RPMI7951 (cell line): ENCODE data around the gene PRR4. TPM values are rescaled to one million over a fixed set of nuclear protein-coding genes. Genes with fewer than 3 reads are reported as not detected.

Experiments
- DNase-seq: peaks from one replicate; pipeline ENCODE4 v3.0.0-alpha.2; 2012; ENCODE audit warnings: low read depth
- total RNA-seq: library from RNA; depleted of rRNA; stranded (reverse); fragments of >200 nt; shearing (Covaris generic); gene quantifications from 2 replicates; pipeline ENCODE4 v1.2.3, GENCODE V29; 2014; rRNA removed

Gene PRR4
- 1.3 and 2.2 TPM in 2 replicates for total RNA-seq

GRCh38 chr12:10849425-10849878 is at the start of gene PRR4:
Gene PRR4 (minus strand): TSS chr12:10849475. CDS start chr12:10849437, 38 bp downstream.
- peak; percentile 34 for DNase-seq

GRCh38 chr12:10896854-10897253 is 47.6 kb upstream of the PRR4 start:
- no peak for DNase-seq

- DNase-seq = no peak
Measured at GRCh38 chr12:10891937-10892336, 42.7 kb upstream of the PRR4 start.

- no peak for DNase-seq
Measured at GRCh38 chr12:10889226-10889625, 40.0 kb upstream of the PRR4 start.

- DNase-seq = no peak
Measured at GRCh38 chr12:10884086-10884725, 34.9 kb upstream of the PRR4 start, which contains the start of gene PRH1. Gene PRH1 (minus strand): TSS chr12:10884255. CDS start chr12:10884217, 38 bp downstream.

- DNase-seq = peak; percentile 22
Measured at GRCh38 chr12:10873378-10873777, 24.1 kb upstream of the PRR4 start.

- DNase-seq = no peak
Measured at GRCh38 chr12:10867381-10867780, 18.1 kb upstream of the PRR4 start.

GRCh38 chr12:10863512-10864218 is 14.4 kb upstream of the PRR4 start:
- DNase-seq = no peak

- DNase-seq = peak; percentile 35
Measured at GRCh38 chr12:10861366-10861765, 12.1 kb upstream of the PRR4 start.

- DNase-seq = no peak
Measured at GRCh38 chr12:10855807-10856206, 6.5 kb upstream of the PRR4 start.

- no peak for DNase-seq
Measured at GRCh38 chr12:10853776-10854175, 4.5 kb upstream of the PRR4 start.

GRCh38 chr12:10851243-10851858 is 2.1 kb upstream of the PRR4 start:
- no peak for DNase-seq

GRCh38 chr12:10847744-10848143 is 1.5 kb downstream of the PRR4 start:
- no peak for DNase-seq

- no peak for DNase-seq
Measured at GRCh38 chr12:10842862-10843261, 6.4 kb downstream of the PRR4 start.

GRCh38 chr12:10838461-10838860 is 10.8 kb downstream of the PRR4 start:
- DNase-seq = no peak

GRCh38 chr12:10829994-10830393 is 19.3 kb downstream of the PRR4 start:
- DNase-seq = no peak

- DNase-seq = no peak
Measured at GRCh38 chr12:10826258-10826657, 23.0 kb downstream of the PRR4 start, which contains the start of gene TAS2R10. Gene TAS2R10 (minus strand): TSS chr12:10826358. CDS start chr12:10826269, 89 bp downstream.

- no peak for DNase-seq
Measured at GRCh38 chr12:10824957-10825356, 24.3 kb downstream of the PRR4 start.

- no peak for DNase-seq
Measured at GRCh38 chr12:10811883-10812536, 37.3 kb downstream of the PRR4 start.

GRCh38 chr12:10810068-10810467 is 39.2 kb downstream of the PRR4 start, which contains the start of gene TAS2R9:
Gene TAS2R9 (minus strand): TSS chr12:10810168. CDS start chr12:10810075, 93 bp downstream.
- no peak for DNase-seq

GRCh38 chr12:10807186-10807585 is 42.1 kb downstream of the PRR4 start, which contains the start of gene TAS2R8:
Gene TAS2R8 (minus strand): TSS chr12:10807286. CDS start chr12:10806980, 306 bp downstream.
- DNase-seq = no peak

GRCh38 chr12:10802587-10802986 is 46.7 kb downstream of the PRR4 start, which contains the start of gene TAS2R7:
Gene TAS2R7 (minus strand): TSS chr12:10802627. CDS start chr12:10802570, 57 bp downstream.
- DNase-seq = no peak
